Brain pericyte (primary cell): ENCODE measurements around the gene MEIOSIN.

Experiments
- DNase-seq: peaks from one replicate; pipeline ENCODE4 v3.0.0-alpha.2; 2012; ENCODE audit warnings: low read depth, low spot score

Gene MEIOSIN

GRCh38 chr19:45764945-45765701 lies 31.9 kb downstream of the MEIOSIN start:
- no peak for DNase-seq

- no peak for DNase-seq
These were observed 32.6 kb downstream of the MEIOSIN start for GRCh38 chr19:45765702-45766295.

- DNase-seq, result no peak
These were observed 33.1 kb downstream of the MEIOSIN start for GRCh38 chr19:45766296-45766868.

- no peak for DNase-seq
These were observed 33.7 kb downstream of the MEIOSIN start for GRCh38 chr19:45766869-45767346.

GRCh38 chr19:45767410-45767880 lies 34.2 kb downstream of the MEIOSIN start:
- DNase-seq, result peak; percentile 63

- DNase-seq, result peak; percentile 37
These were observed 34.8 kb downstream of the MEIOSIN start for GRCh38 chr19:45767881-45768654.

GRCh38 chr19:45768655-45768983 lies 35.4 kb downstream of the MEIOSIN start:
- no peak for DNase-seq

- peak; percentile 97 for DNase-seq
These were observed 35.9 kb downstream of the MEIOSIN start, which contains the start of gene SIX5 for GRCh38 chr19:45768984-45769782. Gene SIX5 (minus strand): TSS chr19:45769252. CDS start chr19:45768844, 408 bp downstream.

- no peak for DNase-seq
These were observed 36.6 kb downstream of the MEIOSIN start for GRCh38 chr19:45769821-45770191.

- DNase-seq, result peak; percentile 95
These were observed 37.2 kb downstream of the MEIOSIN start for GRCh38 chr19:45770192-45771101.

- DNase-seq, result no peak
These were observed 38.2 kb downstream of the MEIOSIN start for GRCh38 chr19:45771311-45771933.

- no peak for DNase-seq
These were observed 39.0 kb downstream of the MEIOSIN start for GRCh38 chr19:45772130-45772840.

- DNase-seq, result no peak
These were observed 39.7 kb downstream of the MEIOSIN start for GRCh38 chr19:45772912-45773311.

- DNase-seq, result no peak
These were observed 40.1 kb downstream of the MEIOSIN start for GRCh38 chr19:45773384-45773783.

- no peak for DNase-seq
These were observed 41.5 kb downstream of the MEIOSIN start for GRCh38 chr19:45774765-45775164.

- no peak for DNase-seq
These were observed 44.2 kb downstream of the MEIOSIN start for GRCh38 chr19:45777395-45777961.

GRCh38 chr19:45778010-45778661 lies 44.9 kb downstream of the MEIOSIN start:
- DNase-seq, result no peak
